Panc1 (cell line): ENCODE results near the gene CDHR5. TPM values are rescaled to one million over a fixed set of nuclear protein-coding genes. Genes with fewer than 3 reads are reported as not detected.
A peak's percentile ranks its signal among the peaks of the same experiment; 100 is the strongest.
"Not testable (repeated sequence)": the region's sequence is repeated elsewhere in the genome, so short reads cannot be mapped to it uniquely, and the experiment has no call there.

ENCODE experiments used
- ATAC-seq: fragments of 200-7000 bp; cut with Tn5 transposase; 2 replicates; pipeline ENCODE4 v1.9.1; 2020; ENCODE audit warnings: mild to moderate bottlenecking, moderate library complexity
- BruUV-seq: library from RNA; stranded (reverse); fragments of 400-500 nt; replicated peaks from 2 replicates; lab custom pipeline; 2021; lab: Mats Ljungman, UMichigan
- CTCF ChIA-PET: fragments of 300-600 bp; sonication (Branson Sonifier 250); formaldehyde crosslinking; loops from one replicate; lab custom pipeline; 2022; ENCODE audit warnings: antibody characterized with exemption; lab: Charles Lee
- POLR2A ChIA-PET: fragments of 300-600 bp; sonication (Branson Sonifier 250); formaldehyde crosslinking; loops from one replicate; lab custom pipeline; 2022; ENCODE audit warnings: antibody characterized with exemption; lab: Charles Lee
- DNase-seq: peaks from one replicate; pipeline ENCODE4 v3.0.0-alpha.2; 2010; ENCODE audit warnings: low read depth, low spot score
- H3K27ac ChIP-seq: 2 replicates; pipeline ENCODE4 v1.5.1; 2011; ENCODE audit warnings: mild to moderate bottlenecking, low read length, inconsistent platforms
- H3K27me3 ChIP-seq: fragments of 200-500 bp; sonication (Bioruptor generic); 2 replicates; pipeline ENCODE4 v1.6.0; 2014; ENCODE audit warnings: low read length, inconsistent platforms; ENCODE audit not compliant: control insufficient read depth, insufficient read depth
- H3K36me3 ChIP-seq: fragments of 200-500 bp; sonication (Bioruptor generic); 2 replicates; pipeline ENCODE4 v1.5.1; 2014; ENCODE audit warnings: inconsistent platforms, mild to moderate bottlenecking, low read length, moderate library complexity; ENCODE audit not compliant: control insufficient read depth, insufficient read depth
- H3K4me1 ChIP-seq: 2 replicates; pipeline ENCODE4 v1.5.1; 2011; ENCODE audit warnings: inconsistent platforms, mild to moderate bottlenecking, low read length, moderate library complexity; ENCODE audit not compliant: control insufficient read depth, insufficient read depth
- H3K4me3 ChIP-seq, 2 experiments: 2 replicates each; pipeline ENCODE4 v1.5.1; 2011 to 2012; ENCODE audit warnings: low read depth in 2 of 2, low read length in 2 of 2, mild to moderate bottlenecking in 2 of 2, inconsistent platforms in 1 of 2, moderate library complexity in 1 of 2
- H3K9me3 ChIP-seq: fragments of 200-500 bp; sonication (Bioruptor generic); 2 replicates; pipeline ENCODE4 v1.5.1; 2014; ENCODE audit warnings: low read depth, mild to moderate bottlenecking, inconsistent platforms, low read length, moderate library complexity; ENCODE audit not compliant: control insufficient read depth, insufficient read depth
- CTCF ChIP-seq: fragments of 450-650 bp; IDR thresholded peaks from 2 replicates; pipeline ENCODE4 v1.5.1; 2017; ENCODE audit warnings: mild to moderate bottlenecking
- POLR2AphosphoS5 ChIP-seq: IDR thresholded peaks from 2 replicates; pipeline ENCODE4 v1.6.1; 2012; ENCODE audit warnings: mild to moderate bottlenecking, low read depth, low read length, moderate library complexity
- REST ChIP-seq, 2 experiments: IDR thresholded peaks; 2 replicates each; pipeline ENCODE4 v1.6.1; 2011 to 2012; ENCODE audit warnings: low read depth in 2 of 2, control low read depth in 1 of 2, low read length in 1 of 2, mild to moderate bottlenecking in 1 of 2, moderate library complexity in 1 of 2; ENCODE audit not compliant: insufficient read depth in 1 of 2
- SIN3A ChIP-seq: IDR thresholded peaks from 2 replicates; pipeline ENCODE4 v1.6.1; 2012; ENCODE audit warnings: low read depth, mild to moderate bottlenecking, low read length, moderate library complexity, borderline replicate concordance; ENCODE audit not compliant: insufficient read depth
- TCF7L2 ChIP-seq: IDR thresholded peaks from 2 replicates; pipeline ENCODE4 v1.6.1; 2011; ENCODE audit warnings: mild to moderate bottlenecking, low read depth, low read length, inconsistent platforms
- in situ Hi-C: cut with HindIII; loops from 2 replicates; pipeline ENCODE4 v1.10.0; 2016; ENCODE audit warnings: low sequenced_read_pairs, low pct_unique_long_range_greater_than_20kb
- intact Hi-C: fragments of 100-400 bp; cut with micrococcal nuclease; formaldehyde crosslinking; loops from one replicate; pipeline ENCODE4 v1.10.0; 2022; ENCODE audit not compliant: unreplicated experiment
- total RNA-seq: library from RNA; stranded (reverse); gene quantifications from one replicate; pipeline ENCODE4 v1.2.1, GENCODE V29; 2021; ENCODE audit not compliant: unreplicated experiment

CDHR5 gene
- total RNA-seq, 1 experiment from 2014 or later: not detected

- H3K27me3 ChIP-seq, H3K9me3 ChIP-seq, intact Hi-C loops, ATAC-seq, in situ Hi-C loops, CTCF ChIA-PET, POLR2A ChIA-PET, DNase-seq, H3K27ac ChIP-seq, H3K36me3 ChIP-seq: not testable (repeated sequence)
- 0 out of 2 replicates have a peak, but pooled peaks have one; percentile 21 for TF ChIP-seq TCF7L2
- BruUV-seq: TSS peak; percentile 83
- peaks cover 32% of the 10 kb centered on the region for H3K4me1 ChIP-seq
- H3K4me3 ChIP-seq: peak overlapping the region in 1 of 2 experiments; percentile 83; a peak in 1 of 4 replicates
Observed at GRCh38 chr11:574031-574570, 50.7 kb downstream of the CDHR5 start.

DNA sequence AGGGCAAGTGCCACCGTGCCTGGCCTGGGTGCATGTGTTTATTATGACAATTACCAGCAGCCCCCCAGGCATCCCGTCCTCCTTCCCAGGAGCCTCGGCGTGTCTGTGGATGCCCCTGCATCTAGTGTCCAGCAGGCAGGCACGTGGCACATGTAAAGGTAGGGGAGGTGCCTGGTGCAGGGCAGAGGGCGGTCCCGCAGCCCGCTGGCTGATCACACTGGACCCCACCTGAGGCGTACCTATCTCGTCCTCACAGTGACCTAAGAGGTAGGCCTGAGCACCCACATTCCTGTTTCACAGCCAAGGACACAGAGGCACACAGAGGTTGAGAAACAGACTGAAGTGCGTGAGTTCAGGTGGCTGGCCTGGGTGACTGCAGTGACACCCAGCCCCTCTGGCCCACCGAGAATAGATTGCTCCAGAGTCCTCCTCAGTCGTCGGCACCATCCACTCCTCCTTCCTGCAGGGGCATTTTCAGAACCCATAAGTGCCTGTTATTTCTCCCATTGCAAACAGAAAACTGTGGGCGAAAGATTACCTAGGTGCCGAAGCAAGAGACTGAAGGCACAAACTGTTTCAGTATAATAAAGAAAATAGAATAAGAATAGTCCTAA is 51.5 kb downstream of the CDHR5 start:
- intact Hi-C loops: no loop called here
- H3K27ac ChIP-seq: no peak overlapping the region
- DNase-seq: no peak
- no peaks in the 10 kb centered on the region for H3K9me3 ChIP-seq
- H3K4me1 ChIP-seq: peaks cover 31% of the 10 kb centered on the region
- peaks cover 6% of the 10 kb centered on the region; the same call in 1 of the 2 replicates for H3K36me3 ChIP-seq
- no peak for ATAC-seq
- H3K27me3 ChIP-seq: no peaks in the 10 kb centered on the region
- ChIA-PET CTCF (no interaction called here), POLR2A (no interaction called here)
- BruUV-seq: no TSS peak
- in situ Hi-C loops: no loop called here
- H3K4me3 ChIP-seq: no peak overlapping the region
- no peak for TF ChIP-seq TCF7L2
- no peak for TF ChIP-seq SIN3A
- no peak for TF ChIP-seq POLR2AphosphoS5
- no peak for TF ChIP-seq CTCF
- no peak for TF ChIP-seq REST (IDR thresholded peaks at IDR 0.05; ENCODE audit: insufficient read depth in 1 of 2, low read depth in 2 of 2, low read length in 1 of 2)

DNA sequence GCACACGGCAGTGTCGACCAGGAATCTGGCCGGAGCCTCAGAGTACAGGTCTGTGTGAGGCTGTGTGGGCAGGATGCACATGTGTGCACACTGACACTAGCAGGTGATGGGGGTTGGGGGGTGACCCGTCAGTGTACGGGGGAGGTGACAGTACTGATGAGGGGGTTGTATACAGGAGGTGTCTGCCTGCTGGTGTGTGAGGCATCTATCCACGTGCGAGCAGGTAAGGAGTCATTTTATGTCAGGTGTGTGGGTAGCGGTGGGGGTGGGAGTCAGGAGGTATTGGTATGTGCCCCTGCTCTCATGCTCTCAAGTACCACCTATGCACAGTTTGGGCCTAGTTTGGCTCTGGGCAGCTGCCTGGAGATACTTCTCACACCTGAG is 53.0 kb downstream of the CDHR5 start:
- no peak overlapping the region for H3K27ac ChIP-seq
- CTCF ChIA-PET: no interaction called here
- DNase-seq (no peak), ATAC-seq (no peak)
- no peak overlapping the region for H3K4me3 ChIP-seq
- no peaks in the 10 kb centered on the region for H3K27me3 ChIP-seq
- intact Hi-C loops (no loop called here), in situ Hi-C loops (no loop called here)
- TF ChIP-seq POLR2AphosphoS5 (no peak), SIN3A (no peak), CTCF (no peak), TCF7L2 (no peak), REST (IDR thresholded peaks at IDR 0.05; ENCODE audit: insufficient read depth in 1 of 2, low read depth in 2 of 2, low read length in 1 of 2) (no peak)
- no TSS peak for BruUV-seq
- peaks cover 34% of the 10 kb centered on the region for H3K4me1 ChIP-seq
- POLR2A ChIA-PET: no interaction called here
- no peaks in the 10 kb centered on the region for H3K9me3 ChIP-seq
- no peaks in the 10 kb centered on the region; the same call in 1 of the 2 replicates for H3K36me3 ChIP-seq
